Measurements from ENCODE around the gene ORC1.

The ORC1 gene

GRCh38 chr1:52343979-52344378, 60.2 kb downstream of the ORC1 start:
- DNase-seq (no peak), ATAC-seq (no peak)
- no peak overlapping the region for H3K4me3 Mint-ChIP-seq
- no peaks in the 10 kb centered on the region for H3K27me3 Mint-ChIP-seq
- H3K36me3 Mint-ChIP-seq (ENCODE audit: low read depth) = peaks cover 4% of the 10 kb centered on the region
- H3K9me3 Mint-ChIP-seq = no peaks in the 10 kb centered on the region
- no peak overlapping the region for H3K27ac Mint-ChIP-seq
- H3K4me1 Mint-ChIP-seq = no peaks in the 10 kb centered on the region

DNA sequence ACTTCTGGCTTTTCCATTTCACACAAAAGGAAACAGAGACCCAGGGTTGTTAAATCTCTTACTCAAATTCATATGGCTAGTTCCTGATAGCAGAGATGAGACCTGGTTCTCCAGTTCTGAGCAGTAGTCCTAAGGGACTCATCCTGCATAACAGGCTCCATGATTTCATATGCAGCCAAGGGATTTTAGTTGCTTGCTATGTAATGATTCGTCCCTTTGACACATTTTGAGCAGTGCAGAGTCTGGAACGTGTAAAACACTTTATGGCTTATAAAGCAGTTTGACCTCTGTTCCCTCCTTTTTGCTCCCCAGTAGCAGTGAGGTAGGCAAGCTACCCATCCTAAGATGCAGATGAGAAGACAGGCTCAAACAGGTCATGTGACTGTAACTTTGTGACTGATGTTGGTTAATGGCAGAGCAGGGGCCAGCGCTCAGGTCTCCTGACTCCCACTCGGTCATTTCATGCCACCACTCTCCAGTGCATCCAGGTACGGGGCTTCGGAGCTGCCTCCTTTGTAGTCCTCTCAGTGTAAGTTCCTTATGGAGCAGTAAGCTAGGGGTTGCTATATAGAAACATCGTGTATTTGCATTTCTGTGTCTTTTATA, 62.5 kb downstream of the ORC1 start:
- H3K4me1 Mint-ChIP-seq = no peaks in the 10 kb centered on the region
- H3K36me3 Mint-ChIP-seq (ENCODE audit: low read depth) = peaks cover 2% of the 10 kb centered on the region
- ATAC-seq = no peak

GRCh38 chr1:52337439-52337838, 66.8 kb downstream of the ORC1 start:
- H3K9me3 Mint-ChIP-seq = no peaks in the 10 kb centered on the region
- no peaks in the 10 kb centered on the region for H3K27me3 Mint-ChIP-seq
- DNase-seq (no peak), ATAC-seq (no peak)
- H3K36me3 Mint-ChIP-seq (ENCODE audit: low read depth) = peaks cover 2% of the 10 kb centered on the region
- no peak overlapping the region for H3K27ac Mint-ChIP-seq
- no peak overlapping the region for H3K4me3 Mint-ChIP-seq
- no peaks in the 10 kb centered on the region for H3K4me1 Mint-ChIP-seq

More for the DNA sequence above, 62.5 kb downstream of the ORC1 start:
- no peaks in the 10 kb centered on the region for H3K9me3 Mint-ChIP-seq
- no peak overlapping the region for H3K4me3 Mint-ChIP-seq
- H3K27ac Mint-ChIP-seq = no peak overlapping the region
- no peak for DNase-seq
- H3K27me3 Mint-ChIP-seq = no peaks in the 10 kb centered on the region

- Mint-ChIP-seq H3K9me3 (no peaks in the 10 kb centered on the region), H3K36me3 (ENCODE audit: low read depth) (peaks cover 2% of the 10 kb centered on the region), H3K4me3 (no peak overlapping the region), H3K4me1 (peaks cover 2% of the 10 kb centered on the region), H3K27me3 (no peaks in the 10 kb centered on the region), H3K27ac (no peak overlapping the region)
- DNase-seq (no peak), ATAC-seq (no peak)
These were observed 69.2 kb downstream of the ORC1 start for GRCh38 chr1:52334906-52335528.

- Mint-ChIP-seq H3K4me1 (peaks cover 2% of the 10 kb centered on the region), H3K27me3 (no peaks in the 10 kb centered on the region), H3K9me3 (no peaks in the 10 kb centered on the region), H3K27ac (no peak overlapping the region), H3K36me3 (ENCODE audit: low read depth) (no peaks in the 10 kb centered on the region), H3K4me3 (no peak overlapping the region)
- DNase-seq (no peak), ATAC-seq (no peak)
These were observed 71.8 kb downstream of the ORC1 start for GRCh38 chr1:52332411-52332810.

DNA sequence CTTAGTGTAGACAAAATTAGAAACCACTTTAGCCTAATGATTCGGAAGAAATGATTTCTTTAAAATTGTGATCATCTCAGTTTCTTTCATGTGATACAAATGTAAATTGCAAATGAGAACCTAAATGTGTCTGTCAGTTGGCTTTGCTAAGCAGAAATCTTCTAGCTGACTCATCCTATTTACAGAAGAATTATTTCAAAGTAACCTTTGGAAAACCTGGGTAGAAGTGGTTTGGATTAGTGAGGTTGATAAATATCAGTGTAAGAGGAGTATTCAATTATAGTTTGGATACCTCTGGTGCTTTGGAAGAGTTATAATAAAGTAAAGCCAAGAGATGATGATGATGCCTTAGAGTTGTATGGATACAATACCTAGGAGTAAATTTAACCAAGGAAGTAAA, 75.6 kb downstream of the ORC1 start:
- ATAC-seq (no peak), DNase-seq (no peak)
- H3K9me3 Mint-ChIP-seq = no peaks in the 10 kb centered on the region
- no peak overlapping the region for H3K4me3 Mint-ChIP-seq
- peaks cover 2% of the 10 kb centered on the region for H3K4me1 Mint-ChIP-seq
- no peaks in the 10 kb centered on the region for H3K27me3 Mint-ChIP-seq
- no peaks in the 10 kb centered on the region for H3K36me3 Mint-ChIP-seq (ENCODE audit: low read depth)
- H3K27ac Mint-ChIP-seq = no peak overlapping the region

DNA sequence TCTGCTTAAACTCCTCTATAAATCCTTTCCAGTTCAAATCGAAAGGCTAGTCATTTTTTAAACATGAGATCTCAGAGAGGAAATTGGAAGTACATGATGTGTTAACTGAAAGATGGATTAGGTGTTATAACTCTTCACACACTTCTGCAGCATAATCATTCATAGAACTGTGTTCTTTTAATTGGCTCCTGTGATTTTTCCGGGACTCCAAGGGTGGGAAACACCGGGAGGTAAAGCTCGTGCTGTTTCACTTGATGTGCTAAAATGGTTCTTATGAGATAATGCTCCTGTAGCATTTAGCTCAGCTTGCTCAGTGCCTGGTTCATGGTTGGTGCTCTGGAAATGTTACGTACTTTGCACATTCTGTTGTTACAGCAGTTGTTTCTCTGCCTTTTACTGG, 78.4 kb downstream of the ORC1 start:
- DNase-seq (no peak), ATAC-seq (no peak)
- Mint-ChIP-seq H3K27me3 (no peaks in the 10 kb centered on the region), H3K36me3 (ENCODE audit: low read depth) (no peaks in the 10 kb centered on the region), H3K4me1 (peaks cover 2% of the 10 kb centered on the region), H3K27ac (no peak overlapping the region), H3K9me3 (no peaks in the 10 kb centered on the region), H3K4me3 (no peak overlapping the region)

GRCh38 chr1:52323731-52324130, 80.5 kb downstream of the ORC1 start:
- Mint-ChIP-seq H3K4me3 (no peak overlapping the region), H3K36me3 (ENCODE audit: low read depth) (no peaks in the 10 kb centered on the region), H3K27me3 (no peaks in the 10 kb centered on the region), H3K9me3 (no peaks in the 10 kb centered on the region), H3K27ac (no peak overlapping the region), H3K4me1 (no peaks in the 10 kb centered on the region)
- DNase-seq = no peak
- ATAC-seq = no peak
